ENCODE results near the gene ZNF343.
"Not testable (repeated sequence)": the region's sequence is repeated elsewhere in the genome, so short reads cannot be mapped to it uniquely, and the experiment has no call there.

ZNF343 gene

GRCh38 chr20:2520617-2521016, 11.9 kb upstream of the ZNF343 start:
- no peak for DNase-seq

- DNase-seq: no peak
Observed at GRCh38 chr20:2519115-2519809, 10.5 kb upstream of the ZNF343 start.

DNA sequence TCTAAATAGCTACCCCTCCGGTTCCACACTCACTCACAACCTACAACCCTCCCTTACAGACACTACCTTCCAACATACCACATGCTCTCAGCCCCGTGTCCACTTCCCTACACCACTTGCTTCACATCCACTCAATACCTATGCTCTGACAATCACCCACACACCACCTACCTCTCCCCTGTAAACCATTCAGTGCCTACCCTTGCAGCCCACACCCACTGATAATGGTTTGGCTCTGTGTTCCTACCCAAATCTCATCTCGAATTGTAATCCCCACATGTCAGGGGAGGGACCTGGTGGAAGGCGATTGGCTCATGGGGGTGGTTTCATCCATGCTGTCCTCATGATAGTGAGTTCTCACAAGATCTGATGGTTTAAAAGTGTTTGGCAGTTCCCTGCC, 9.8 kb upstream of the ZNF343 start:
- no peak for DNase-seq

- no peak for DNase-seq
Observed at GRCh38 chr20:2518096-2518495, 9.4 kb upstream of the ZNF343 start.

GRCh38 chr20:2516399-2516798, 7.7 kb upstream of the ZNF343 start:
- DNase-seq: no peak

DNA sequence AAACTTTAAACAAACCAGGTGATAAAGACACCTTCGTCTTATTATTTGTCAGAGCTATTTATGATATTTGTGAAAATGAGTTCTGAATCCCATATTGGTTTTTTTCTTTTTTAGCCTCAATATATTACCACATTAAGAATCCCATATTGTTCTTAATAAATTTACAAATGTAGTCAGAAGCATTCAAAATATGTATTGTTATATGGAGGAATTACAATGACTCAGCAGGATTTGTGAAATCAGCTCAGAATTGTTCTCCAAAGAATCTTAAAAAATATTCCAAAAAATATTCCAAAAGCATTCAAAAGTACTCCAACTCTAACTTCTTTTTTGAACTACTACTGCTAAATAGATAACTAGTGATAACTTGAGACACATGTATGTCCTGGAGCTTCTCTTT, 6.5 kb upstream of the ZNF343 start:
- no peak for DNase-seq

DNA sequence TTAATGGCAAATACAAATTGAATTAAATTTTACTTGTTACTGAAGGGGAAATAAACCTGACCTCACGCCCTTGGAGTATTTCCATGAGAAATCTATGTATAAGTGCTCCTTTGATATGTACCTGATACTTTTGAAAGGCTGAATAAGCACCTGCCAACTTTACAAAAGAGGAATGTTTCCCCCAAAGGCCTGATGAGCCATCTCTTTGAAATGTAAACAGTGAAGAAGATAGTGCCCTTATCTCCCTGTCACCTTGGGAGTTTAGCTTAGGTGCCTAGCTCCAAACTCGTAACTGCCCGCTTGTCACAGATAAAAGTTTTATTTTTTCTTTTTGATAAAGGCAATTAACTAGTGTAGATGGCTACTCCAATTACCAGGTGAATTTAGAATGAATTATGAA, 1.1 kb upstream of the ZNF343 start:
- DNase-seq: no peak

- no peak for DNase-seq
Observed at GRCh38 chr20:2509468-2509781, 710 bp upstream of the ZNF343 start.

DNA sequence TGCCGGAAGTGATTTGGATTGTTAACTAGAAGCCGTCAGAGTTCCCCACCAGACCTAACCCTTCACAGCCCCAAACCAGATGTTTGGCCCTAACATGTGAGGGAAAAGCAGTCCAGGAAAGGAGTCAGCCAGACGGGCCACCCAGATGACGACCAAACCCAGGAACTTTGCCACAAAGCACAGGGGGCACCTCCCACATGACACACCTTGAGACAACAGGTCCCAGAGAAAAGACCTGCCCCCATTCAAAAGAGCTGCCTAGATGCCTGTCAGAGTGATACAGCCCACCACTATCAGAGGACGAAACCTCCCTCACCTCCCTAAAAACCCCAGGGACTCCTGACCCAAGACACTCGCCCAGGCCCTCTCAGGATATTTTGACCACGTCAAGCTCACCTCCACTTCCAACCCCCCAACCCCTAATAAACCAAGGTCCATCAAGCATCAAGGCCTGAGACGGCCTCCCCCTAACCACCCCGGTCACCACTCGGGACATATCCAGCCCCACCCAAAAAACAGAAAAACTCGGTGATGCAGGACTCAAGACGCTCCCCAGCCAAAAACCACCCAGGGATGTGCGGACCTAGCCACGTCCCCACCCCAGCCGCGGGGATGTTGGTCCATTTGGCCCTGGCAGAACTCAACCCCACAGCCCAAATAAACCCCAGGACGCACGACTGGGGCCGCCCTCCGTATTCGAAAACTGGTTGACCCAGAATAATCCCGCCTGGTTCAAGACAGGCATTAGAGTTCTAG, 662 bp downstream of the ZNF343 start:
- no peak for DNase-seq

- no peak for DNase-seq
Observed at GRCh38 chr20:2507464-2507863, 1.3 kb downstream of the ZNF343 start.

- DNase-seq: not testable (repeated sequence)
Observed at GRCh38 chr20:2506426-2506825, 2.3 kb downstream of the ZNF343 start.

GRCh38 chr20:2504803-2505202, 3.9 kb downstream of the ZNF343 start:
- DNase-seq: not testable (repeated sequence)

DNA sequence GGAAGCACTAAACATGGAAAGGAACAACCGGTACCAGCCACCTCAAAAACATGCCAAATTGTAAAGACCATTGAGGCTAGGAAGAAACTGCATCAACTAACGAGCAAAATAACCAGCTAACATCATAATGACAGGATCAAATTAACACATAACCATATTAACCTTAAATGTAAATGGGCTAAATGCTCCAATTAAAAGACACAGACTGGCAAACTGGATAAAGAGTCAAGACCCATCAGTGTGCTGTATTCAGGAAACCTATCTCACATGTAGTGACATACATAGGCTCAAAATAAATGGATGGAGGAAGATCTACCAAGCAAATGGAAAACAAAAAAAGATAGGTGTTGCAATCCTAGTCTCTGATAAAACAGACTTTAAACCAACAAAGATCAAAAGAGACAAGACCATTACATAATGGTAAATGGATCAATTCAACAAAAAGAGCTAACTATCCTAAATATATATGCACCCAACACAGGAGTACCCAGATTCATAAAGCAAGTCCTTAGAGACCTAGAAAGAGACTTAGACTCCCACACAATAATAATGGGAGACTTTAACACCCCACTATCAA, 5.8 kb downstream of the ZNF343 start:
- not testable (repeated sequence) for DNase-seq

GRCh38 chr20:2485661-2486060, 23.1 kb downstream of the ZNF343 start:
- DNase-seq: no peak

DNA sequence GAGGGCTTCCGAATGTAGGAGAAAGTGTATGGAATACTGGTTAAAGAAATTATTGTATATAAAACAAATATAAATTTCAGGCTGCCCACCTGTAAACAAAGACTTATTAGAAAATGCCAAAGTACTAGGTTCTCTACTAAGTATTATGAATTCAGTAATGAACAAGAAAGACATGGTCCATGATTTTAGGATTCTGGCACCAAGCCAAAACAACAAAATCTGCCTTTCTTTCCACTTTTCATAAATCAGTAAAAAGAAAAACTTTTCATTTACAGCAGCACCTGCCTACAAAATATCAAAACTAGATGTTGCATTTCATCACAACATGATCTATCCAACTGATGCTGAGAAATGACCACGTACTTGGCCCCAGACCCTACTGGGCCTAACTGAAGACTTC, 23.6 kb downstream of the ZNF343 start:
- DNase-seq: no peak

DNA sequence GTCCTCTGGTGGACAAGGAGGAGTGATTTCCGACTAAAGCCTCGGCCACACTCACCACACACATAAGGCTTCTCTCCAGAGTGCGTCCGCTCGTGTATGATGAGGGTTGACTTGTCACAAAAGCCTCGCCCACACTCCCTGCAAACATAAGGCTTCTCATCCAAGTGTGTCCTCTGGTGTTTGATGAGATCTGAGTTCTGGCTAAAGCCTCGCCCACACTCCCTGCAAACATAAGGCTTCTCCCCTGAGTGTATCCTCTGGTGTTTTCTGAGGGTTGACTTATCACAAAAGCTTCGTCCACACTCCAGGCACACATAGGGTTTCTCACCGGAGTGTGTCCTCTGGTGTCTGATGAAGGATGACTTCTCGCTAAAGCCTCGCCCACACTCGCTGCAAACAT, 25.2 kb downstream of the ZNF343 start:
- DNase-seq: no peak

GRCh38 chr20:2480381-2480780, 28.3 kb downstream of the ZNF343 start:
- DNase-seq: no peak

- no peak for DNase-seq
Observed at GRCh38 chr20:2476742-2477615, 31.7 kb downstream of the ZNF343 start.

DNA sequence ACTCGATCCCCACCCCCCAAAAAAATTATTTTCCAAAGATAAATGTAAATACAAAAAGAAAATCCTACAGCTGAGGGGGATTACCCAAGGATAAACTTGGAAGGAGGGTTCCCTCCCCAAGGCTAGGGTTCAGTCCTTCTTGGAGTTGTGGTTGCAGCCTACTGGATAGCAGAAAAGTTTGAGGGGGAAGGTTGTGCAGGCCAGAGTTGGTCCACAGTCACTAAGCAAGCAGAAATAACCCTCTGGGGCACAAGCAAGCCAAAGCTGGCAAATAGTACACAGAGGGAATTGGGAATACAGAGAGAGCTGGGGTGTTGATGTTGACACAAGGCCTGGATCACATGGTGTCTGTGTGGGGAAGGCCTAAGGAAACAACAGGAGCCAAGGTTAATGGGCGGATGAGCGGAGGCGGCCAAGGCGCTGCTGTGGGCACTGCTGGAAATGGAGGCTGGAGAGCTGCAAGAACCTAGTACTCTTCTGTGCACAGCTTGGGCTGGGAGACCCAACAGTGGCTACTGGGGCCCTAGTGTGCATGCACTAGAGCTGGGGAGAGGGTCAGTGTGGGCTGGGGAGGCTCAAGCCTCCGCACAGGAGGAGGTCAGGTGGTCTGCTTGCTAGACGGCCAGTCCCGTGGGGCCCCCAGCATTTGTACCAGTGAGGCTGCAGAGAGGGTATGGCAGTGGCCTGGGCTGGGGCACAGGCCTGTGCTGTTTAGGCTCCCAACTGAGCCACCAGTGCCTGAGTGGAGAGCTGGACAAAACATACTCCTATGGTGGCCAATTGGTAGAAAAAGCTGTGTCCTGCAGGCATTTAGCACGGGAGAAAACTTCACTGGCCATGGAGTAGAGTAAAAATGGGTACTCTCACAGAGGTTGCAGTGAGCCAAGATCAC, 32.6 kb downstream of the ZNF343 start:
- DNase-seq: no peak

DNA sequence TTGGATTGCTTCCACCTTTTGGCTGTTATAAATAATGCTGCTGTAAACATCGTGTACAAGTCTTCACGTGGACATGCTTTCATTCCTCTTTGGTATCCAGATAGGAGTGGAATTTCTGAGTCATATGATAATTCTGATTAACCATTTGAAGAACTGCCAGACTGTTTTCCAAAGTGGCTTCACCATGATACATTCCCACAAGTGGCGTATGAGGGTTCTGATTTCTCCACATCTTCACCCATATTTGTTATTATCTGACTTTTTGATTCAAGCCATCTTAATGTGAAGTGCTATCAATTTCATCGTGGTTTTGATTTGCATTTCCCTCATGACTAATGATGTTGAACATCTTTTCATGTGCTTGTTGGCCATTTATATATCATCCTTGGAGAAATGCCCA, 35.2 kb downstream of the ZNF343 start:
- no peak for DNase-seq

- DNase-seq: peak; percentile 89 to 100
Observed at GRCh38 chr20:2470423-2471193, 38.1 kb downstream of the ZNF343 start, which contains the start of gene SNRPB. Gene SNRPB, minus strand, starts transcription at chr20:2470789. Its CDS starts 99 bp downstream, at chr20:2470690.
